Stimulated activated CD4-positive, alpha-beta T cell treated with anti-CD3 and anti-CD28 coated beads, TNF-alpha, amount 100 ng/mL, for 4 hours (primary cell): ENCODE measurements around the gene GRID1.

Source experiments
- DNase-seq, 3 experiments: peaks; one replicate each; pipeline ENCODE4 v3.0.0-alpha.2; 2020; ENCODE audit warnings: low read depth in 3 of 3

The GRID1 gene

DNA sequence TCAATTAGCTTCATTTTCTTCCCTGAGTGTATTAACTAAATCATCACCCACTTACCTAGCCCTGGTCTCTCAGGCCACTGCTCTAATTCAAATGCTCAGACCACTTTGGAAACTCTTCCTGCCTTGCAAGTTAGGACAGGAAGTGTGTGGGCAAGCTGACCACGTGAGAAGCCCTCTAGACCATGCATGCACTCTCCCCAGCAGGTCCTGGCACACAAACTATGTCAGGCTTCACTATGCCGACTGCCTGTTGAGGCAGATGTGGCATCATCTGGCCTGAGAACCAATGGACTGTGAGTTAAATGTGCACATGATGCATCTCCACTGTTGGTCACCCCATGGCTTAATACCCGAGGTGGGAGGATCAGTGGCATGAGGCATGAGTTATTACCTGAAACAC, 439.6 kb downstream of the GRID1 start:
- no peak for DNase-seq

DNA sequence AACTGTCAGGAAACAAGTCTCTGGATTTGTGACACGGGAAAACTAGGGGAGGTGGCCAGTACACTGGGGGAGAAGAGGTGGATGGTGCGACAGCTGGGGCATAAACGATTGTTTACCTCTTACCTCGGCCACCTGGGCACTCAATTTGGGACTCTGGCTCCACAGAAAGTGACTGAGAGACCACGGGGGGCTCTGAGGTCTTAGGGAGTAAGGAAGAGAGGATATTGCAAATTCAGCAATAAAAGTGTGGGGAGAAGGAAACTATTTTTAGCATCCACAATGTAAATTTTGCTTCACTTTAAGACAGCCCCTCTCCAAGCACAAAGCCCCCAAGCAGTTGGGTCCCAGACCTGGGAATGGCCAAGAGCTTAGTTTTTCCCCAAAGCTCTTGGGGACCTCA, 440.5 kb downstream of the GRID1 start:
- DNase-seq, result no peak

DNA sequence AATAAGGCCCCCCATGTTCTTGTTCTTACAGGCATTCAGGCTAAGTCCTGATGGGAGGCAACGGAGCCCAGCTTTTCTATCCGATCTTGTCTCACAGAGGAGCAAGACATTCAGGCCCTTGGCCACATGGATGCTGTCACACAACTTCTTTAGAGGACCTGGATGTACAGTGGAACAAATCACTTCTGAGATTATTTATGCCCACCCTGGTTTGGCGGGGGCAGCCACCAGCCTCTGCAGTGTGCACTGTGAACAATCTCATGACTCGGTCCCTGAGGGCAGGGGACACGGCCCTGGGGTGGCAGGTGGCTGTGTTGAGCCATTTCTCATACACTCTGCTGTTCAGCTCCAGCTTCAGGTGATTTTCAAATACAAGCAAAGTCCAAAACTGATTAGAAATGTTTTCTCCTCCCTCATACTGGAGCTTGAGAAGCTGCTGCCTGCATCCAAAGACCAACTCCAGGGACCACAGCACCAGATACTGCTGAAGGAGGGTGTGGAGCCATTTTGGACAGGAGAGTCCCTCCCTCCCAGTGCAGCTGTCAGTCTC, 441.3 kb downstream of the GRID1 start:
- DNase-seq, result no peak

DNA sequence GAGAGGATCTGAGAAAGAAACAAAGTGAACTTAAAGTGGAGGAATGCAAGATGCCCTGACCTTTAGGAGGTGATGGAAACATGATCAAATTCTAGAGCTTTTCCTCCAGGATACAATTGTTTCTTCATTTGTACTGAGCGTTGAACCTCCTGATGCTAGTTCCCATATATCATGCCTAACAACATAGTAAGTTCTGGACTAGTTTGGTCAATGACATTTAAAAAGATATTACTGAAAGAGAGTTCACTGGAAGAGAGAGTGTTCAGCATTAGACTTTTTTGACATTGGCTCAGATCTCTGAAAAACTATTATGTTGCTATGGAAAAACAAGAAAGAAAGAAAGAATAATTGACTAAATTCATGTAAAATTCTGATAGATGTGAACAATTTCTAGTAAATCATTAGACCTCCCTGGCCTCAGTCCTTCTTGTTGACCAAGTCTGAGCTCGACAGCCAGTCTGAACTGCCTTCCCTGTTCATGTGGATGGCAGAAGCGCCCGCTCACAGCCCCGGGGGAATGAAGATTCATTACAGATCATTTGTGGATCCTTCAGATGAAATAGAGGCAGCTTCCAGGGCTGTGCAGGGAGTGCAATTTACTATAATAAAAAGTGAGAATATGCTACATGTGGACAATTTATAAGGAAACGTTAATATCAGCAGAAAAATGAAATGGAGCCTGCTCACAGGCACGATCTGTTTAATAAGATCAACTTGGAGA, 442.1 kb downstream of the GRID1 start:
- no peak for DNase-seq

DNA sequence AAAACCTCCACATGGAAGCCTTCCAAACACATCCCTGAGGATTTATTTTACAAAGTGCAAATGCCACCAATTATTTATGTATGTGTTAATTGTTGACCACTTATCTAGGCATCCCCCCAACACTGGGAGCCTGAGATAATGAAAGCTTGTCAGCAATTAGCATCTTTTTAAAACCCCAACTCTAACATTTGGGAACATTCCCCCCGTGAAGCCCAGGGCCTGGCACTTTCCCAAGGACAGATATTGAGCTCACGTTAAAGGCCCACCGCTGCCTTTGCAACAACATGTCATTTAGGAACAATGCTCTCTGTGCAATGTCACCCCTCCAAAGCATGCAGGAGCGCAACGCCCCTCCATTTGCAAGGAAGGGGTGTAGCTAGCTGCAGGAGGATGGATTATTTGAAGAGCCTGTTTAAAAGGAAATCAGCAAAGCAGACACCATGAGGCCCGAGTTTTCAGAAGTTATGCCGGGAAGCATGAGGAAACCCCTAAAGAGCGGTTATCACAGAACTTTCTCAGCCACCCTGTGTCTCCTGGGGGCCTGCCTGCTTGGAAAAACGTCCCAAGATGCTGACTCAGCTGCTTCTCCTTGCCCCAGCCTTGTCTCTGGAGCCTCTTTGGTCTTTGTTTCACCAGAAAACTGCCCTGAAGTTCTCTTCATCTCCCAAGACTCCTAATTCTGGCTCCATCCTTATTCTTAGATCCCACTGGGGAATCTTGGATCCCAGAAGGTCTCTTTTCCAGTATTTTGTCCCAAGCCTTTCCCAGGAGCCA, 444.1 kb downstream of the GRID1 start:
- no peak for DNase-seq

DNA sequence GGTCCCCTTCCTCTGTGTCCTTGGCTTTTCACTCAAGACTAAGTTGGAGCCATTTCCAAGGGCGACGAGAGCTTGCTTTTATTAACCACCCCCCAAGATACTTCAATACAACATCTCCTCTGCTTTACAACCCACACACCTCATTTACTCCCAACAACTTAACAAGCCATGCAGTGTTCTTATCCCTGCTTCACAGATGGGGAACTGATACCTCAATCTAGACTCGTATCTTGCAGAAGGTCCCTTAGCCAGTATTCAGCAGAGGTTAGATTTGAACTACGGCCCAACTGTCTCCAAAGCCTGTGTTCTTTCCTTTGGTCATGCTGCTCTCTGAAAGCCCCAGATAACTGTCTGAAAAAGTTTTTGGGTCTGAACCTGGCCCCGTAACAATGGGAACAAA, 444.8 kb downstream of the GRID1 start:
- no peak for DNase-seq

DNA sequence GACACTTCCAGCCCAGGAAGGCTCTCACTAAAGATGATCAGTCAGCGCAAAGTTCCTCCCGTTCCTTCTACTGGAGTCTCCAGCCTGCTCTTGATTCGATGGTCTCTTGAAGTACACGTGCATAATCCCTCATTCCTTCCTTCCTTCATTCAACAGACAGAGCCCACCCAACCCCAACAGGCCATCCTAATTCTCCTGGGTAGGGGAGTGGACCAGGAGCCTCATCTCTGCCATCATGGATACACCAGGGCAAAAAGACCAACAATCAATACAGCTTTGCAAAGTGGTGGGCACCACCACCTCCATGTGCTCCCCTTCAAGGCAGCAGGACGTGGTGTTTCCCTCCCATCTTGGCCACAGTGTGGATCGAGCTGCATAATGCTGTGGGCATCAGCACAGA, 446.3 kb downstream of the GRID1 start:
- DNase-seq, result no peak

DNA sequence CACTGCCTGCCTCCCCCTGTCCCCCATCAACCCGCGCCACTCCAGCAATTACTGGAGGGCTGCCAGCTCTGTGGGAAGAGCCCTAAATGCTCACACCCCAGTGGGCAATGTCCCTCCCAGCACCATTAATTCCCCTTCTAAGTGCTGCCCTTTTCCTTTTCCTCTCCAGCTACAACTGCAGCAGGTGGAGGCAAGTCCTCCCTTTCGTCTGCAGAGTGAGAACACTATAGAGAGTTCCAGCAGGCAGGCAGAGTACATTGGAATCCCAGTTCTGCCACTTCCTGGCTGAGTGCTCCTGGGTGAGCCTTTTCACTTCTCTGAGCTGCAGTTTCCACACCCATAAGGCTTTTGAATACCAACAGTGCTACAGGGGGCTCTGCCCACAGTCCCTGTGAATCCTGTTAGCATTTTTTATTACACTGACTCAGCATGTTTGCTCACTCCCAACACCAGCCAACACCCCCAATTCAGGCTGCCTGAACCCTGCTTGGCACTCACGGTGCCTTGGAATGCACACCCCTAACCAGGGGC, 447.0 kb downstream of the GRID1 start:
- DNase-seq, result no peak

DNA sequence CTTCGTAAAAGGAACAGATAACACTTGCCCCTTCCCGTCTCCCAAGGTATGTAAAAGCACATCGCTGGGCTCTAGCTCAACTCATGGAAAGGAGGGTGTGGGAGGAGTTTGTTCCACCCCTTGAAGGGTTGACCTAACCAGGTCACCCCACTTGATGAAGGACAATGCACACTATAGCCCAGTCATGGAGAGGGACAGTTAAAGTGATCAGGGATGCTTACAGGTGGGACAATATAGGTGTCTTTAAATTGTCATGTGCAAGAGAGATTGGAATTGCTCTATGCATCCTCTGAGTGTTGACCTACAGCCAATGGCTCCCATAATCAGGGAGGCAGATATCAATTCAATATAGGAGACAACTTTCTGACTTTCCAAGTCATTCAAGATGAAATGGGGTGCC, 448.2 kb downstream of the GRID1 start:
- no peak for DNase-seq

DNA sequence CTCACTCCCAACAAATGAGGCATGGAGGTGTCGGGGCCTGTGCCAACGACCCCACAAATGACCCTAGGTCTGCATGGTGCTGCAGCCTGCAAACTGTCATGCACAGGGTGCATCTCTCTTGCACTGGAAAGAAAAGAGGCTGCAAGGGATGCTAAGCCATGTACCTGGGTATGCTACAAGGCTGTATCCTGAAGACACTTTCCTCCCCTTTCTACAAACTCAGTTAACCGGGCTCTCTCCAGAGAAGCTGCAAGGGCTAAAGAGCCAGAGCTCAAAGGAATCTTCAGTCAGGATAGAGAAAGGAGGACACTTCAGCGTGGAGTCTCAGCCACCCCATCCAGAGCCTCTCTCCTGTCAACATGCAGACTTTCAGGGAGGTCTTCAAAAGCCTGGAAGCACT, 449.0 kb downstream of the GRID1 start:
- no peak for DNase-seq

DNA sequence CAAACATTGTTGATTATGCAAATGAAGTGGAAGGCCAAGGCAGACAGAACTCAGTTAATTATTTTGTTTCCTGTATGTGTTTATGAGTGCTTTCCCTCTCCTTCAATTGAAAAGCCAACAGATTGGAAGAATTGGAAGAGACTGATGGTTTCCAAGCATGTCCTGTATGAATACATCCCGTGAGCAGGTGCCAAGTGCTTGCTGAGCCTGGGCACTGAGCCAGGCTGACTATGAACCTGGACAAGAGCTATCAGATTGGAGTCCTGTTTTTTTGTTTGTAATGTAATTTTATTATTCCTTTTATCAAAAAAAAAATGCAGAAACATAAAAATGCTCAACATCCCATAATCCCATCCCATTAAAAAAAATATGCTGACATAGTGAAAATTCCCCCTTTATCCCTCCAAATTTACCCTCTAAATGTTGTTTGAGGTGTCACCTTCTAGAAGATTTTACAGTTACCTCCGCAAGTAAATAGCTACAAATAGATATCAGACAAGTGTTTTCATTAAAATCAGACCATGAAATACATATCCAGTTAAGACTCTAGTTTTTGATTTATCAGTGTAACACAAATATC, 449.5 kb downstream of the GRID1 start:
- DNase-seq, result no peak

DNA sequence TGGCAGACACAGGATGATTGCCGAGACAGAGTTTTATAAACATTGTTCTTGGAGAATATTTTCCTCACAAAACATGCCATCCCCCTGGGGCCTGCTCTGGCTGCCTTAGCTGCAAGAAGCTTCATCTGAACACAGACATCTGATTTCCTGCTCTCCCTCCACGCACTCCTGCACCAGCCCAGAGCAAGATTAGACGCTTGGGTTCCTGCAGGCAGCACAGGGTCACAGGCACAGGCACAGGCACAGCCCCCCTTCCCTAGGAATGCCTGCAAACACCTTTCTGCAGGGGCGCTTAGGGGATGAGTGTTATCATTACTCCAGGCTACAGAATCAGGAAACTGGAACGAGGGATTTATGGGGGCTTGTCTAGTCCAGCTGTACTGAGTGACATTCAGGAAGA, 450.3 kb downstream of the GRID1 start:
- DNase-seq, result no peak

DNA sequence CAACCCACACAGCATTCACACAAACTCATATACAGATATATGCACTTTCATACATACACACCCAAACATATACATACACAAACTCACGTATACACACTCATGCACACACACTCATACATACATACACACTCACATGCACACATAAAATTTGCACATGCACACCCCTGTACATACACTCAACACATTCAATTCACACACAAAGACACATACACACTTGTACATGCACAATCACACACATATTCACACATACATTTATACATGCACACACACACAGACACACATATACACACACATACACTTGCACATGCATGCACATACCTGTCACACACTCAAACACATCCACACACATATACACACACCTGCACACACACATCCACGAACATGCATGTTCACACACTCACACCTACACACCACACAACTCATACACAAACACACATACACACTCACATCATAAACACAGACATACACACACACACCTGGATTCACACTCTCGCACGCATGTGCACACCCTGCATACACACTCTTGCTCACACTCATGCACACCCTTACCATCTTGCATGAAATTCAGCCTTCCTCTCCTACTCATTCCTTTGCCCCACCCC, 451.2 kb downstream of the GRID1 start:
- DNase-seq, result no peak

DNA sequence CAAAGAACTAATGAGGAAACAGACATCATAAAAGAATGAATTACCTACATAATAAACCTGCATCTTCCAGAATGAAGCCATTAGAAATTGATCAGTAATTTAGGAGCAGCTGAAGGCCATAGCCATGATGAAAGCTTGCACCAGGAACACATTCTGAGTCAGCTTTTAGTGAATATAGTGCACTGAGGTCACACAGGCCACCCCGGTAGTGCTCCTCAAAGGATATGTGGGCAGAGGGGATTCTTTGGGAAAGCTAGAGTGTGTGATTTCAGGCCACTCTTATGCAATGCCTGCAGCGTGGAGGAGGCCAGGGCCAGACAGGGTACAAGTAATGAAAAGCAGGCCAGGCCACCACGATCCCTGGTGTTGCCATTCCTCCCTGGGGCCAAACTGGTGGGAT, 451.9 kb downstream of the GRID1 start:
- no peak for DNase-seq

DNA sequence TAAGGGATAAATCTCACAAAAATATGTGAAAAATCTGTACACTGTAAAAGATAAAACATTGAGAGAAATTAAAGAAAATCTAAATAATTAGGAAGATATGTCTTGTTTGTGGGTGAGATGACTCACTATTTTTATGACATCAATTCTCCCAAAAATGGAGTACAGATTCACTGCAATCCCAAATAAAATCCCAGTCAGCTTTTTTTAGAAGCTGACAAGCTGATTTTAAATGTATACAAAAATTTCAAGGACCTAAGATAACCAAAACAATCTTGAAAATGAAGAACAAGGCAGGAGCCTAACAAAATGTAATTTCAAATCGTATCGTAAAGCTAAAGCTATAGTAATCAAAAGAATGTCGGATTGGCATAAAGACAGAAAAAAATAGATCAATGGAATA, 458.1 kb downstream of the GRID1 start:
- DNase-seq, result no peak

DNA sequence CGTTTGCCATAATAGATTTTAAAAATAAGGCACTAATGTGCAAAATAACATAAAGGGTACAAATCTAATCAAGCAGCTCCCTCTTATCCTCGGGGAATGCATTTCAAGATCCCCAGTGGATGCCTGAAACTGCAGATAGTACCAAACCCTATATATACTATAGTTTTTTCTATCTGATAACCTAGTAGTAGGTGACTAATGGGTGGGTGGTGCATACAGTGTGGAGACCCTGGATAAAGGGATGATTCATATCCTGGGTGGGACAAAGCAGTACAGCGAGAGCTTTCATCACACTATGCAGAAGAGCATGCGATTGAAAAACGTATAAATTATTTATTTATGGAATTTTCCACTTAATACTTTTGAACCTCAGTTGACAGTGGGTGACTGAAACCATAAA, 464.5 kb downstream of the GRID1 start:
- no peak for DNase-seq

DNA sequence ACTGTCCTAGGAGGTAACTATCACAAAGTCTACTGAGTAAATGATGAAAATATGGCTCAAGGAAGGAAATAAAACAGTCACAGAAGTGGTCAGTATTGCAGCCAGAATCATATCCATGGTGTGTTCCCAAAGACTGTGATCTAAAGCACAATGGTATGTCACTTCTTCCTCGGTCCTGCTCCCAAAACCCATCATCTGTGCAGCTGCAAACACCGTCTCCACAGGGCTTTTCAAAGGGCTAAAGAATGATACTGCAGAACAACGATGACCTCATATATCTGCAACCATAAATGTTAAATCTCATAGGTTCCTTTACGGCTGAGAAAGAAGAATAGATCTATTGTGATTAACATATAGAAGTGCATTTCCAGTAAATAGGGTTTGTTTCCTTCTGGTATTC, 465.0 kb downstream of the GRID1 start:
- no peak for DNase-seq

DNA sequence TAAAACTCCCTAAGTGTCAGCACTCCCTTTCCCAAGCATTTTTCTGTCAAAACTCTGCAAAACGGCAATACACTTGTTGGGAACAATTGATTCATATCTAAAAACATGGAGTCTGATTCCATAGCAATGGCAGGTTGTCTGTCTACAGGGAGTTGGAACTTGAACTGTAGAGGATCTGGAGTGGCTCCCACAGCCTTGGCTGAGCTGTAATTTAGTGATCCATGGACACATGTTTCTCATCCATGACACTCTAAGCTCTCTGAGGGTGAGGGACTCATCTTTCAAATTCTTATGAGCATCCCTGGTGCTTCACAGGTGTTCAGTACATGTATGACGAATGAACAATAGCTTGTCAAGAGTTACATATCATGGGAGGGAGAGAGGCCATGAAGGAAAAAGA, 466.1 kb downstream of the GRID1 start:
- DNase-seq, result no peak

DNA sequence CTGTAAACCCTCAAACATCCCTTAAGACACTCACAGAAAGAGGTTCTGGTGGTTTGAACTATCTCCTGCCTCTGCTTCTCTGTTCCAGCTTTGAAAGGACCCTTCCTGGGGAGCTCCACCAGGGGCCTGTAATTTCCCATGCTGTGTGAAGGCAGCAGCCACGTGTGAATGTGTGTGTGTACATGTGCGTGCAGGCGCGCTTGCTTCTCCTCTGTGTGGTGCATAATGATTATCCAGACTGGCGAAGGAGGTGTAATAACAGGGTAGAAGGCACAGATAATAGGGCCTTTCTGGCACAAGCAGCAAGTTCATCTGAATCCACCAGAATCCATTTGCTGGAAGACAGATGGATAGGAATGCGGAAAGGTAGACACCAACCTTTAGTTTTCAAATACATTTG, 466.5 kb downstream of the GRID1 start:
- DNase-seq, result no peak

DNA sequence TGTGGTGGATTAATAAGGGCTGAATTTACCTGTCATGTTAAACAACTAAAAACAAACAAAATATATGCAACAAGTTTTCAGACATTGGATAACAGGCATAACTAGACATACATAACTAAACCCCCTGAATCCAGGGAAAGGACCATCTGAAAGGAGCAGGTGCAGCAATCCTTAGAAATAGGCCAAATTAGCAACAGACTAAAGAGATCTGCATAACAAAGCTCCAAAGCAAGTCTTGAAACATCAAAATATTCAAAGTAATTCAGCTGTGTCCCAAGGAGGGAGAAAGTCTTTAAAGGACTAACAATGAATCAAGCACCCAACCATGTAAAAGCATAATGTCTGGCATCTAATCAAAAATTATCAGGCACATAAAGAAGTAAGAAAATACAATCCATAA, 475.1 kb downstream of the GRID1 start:
- no peak for DNase-seq

DNA sequence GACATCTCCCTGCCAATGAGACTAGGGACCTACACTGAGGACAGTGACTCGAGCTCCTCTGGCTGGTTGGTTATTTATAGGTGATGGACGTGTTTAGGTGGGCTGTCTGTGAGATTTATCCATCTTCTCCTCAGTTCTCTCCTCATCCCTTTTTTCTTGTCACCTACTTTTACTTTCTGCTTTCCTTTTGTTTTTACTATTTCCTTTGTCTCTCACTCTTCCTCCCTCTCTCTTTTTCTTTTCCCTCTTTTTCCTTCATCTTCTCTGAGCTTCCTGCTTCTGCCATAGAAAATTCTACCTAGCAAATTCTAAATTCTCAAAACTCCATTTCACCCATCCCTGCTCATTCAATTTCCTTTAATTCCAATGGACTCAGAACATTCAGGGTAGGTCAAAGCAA, 478.0 kb downstream of the GRID1 start:
- DNase-seq, result no peak

DNA sequence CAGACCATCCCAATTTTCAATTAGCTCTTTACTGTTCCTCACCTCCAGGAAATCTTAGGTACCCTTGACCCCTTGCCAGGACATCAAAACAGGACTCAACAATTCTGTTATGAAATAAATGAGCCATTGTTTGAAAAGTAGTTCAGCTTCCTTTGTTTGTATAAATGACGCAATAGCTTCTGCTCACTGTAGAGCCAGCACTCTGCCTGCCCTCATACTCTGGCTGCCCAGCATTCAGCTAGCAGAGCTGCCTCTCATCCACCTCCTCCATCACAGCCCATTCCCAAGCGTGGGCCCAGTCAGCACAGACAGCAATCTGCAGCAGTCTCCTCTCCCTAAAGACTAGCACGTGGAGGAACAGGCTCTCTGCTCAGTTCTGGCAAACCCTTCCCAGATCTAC, 478.6 kb downstream of the GRID1 start:
- DNase-seq, result no peak
